ENCODE results near the gene CABLES2. TPM values are rescaled to one million over a fixed set of nuclear protein-coding genes. Genes with fewer than 3 reads are reported as not detected.

CABLES2 gene
- total and polyA plus RNA-seq, 2 donors (not counting 3 experiments of a cell fraction or from before 2014, with no cell fraction given), result 7.8 to 9.9 TPM

GRCh38 chr20:62393335-62393665 is 13.8 kb downstream of the CABLES2 start:
- no peaks in the 10 kb centered on the region for H3K27me3 ChIP-seq (ENCODE audit: control insufficient read depth in 2 of 2, insufficient read depth in 2 of 2, low read length in 2 of 2)
- intact Hi-C loops (cut with micrococcal nuclease), result no loop called here
- no TSS peak for BruUV-seq (replicated peaks)

More at GRCh38 chr20:62393335-62393665, 13.8 kb downstream of the CABLES2 start:
- ChIA-PET CTCF (interaction anchor here (0.6 to 1.5 kb wide), 2 partner anchors 11 to 469 kb away, joined by 3 to 5 read pairs; no protein-coding TSS in a partner anchor), POLR2A (no interaction called here)
- Histone ChIP-seq H3K4me2 (ENCODE audit: insufficient read depth, low read length) (no peak overlapping the region), H3K9ac (replicated peaks; ENCODE audit: extremely low read depth, insufficient read depth, low read length) (no peak overlapping the region), H3K4me1 (ENCODE audit: control insufficient read depth, extremely low read depth, insufficient read depth, low read length) (peaks cover 7% of the 10 kb centered on the region), H4K20me1 (replicated peaks; ENCODE audit: control insufficient read depth, extremely low read depth, insufficient read depth, low read length) (no peaks in the 10 kb centered on the region), H3K4me3 (replicated peaks in 1 of 3; ENCODE audit: insufficient read depth in 1 of 3, low read depth in 1 of 3, low read length in 3 of 3) (no peak overlapping the region), H3K79me2 (ENCODE audit: control insufficient read depth, insufficient read depth, low read length) (peaks cover 12% of the 10 kb centered on the region), H2AFZ (ENCODE audit: low read depth, low read length) (no peak overlapping the region), H3K27ac (ENCODE audit: insufficient read depth, low read depth, low read length) (no peak overlapping the region), H3K36me3 (ENCODE audit: control insufficient read depth in 2 of 2, extremely low read depth in 1 of 2, insufficient read depth in 2 of 2, low read length in 2 of 2) (peaks cover 12 to 21% of the 10 kb centered on the region in 2 experiments), H3K9me1 (replicated peaks; ENCODE audit: control insufficient read depth, extremely low read depth, insufficient read depth, low read length) (no peaks in the 10 kb centered on the region), H3K9me3 (replicated peaks; ENCODE audit: control insufficient read depth, insufficient read depth, low read length) (no peaks in the 10 kb centered on the region)
- DNase-seq (ENCODE audit: low read depth, low spot score) (no peak), FAIRE-seq (no peak)
- TF ChIP-seq, protein P1, sequence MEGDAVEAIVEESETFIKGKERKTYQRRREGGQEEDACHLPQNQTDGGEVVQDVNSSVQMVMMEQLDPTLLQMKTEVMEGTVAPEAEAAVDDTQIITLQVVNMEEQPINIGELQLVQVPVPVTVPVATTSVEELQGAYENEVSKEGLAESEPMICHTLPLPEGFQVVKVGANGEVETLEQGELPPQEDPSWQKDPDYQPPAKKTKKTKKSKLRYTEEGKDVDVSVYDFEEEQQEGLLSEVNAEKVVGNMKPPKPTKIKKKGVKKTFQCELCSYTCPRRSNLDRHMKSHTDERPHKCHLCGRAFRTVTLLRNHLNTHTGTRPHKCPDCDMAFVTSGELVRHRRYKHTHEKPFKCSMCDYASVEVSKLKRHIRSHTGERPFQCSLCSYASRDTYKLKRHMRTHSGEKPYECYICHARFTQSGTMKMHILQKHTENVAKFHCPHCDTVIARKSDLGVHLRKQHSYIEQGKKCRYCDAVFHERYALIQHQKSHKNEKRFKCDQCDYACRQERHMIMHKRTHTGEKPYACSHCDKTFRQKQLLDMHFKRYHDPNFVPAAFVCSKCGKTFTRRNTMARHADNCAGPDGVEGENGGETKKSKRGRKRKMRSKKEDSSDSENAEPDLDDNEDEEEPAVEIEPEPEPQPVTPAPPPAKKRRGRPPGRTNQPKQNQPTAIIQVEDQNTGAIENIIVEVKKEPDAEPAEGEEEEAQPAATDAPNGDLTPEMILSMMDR (IDR thresholded peaks at IDR 0.05; ENCODE audit: extremely low read depth in 1 of 2, insufficient read depth in 1 of 2, low read depth in 1 of 2, low read length in 2 of 2), result no peak
- no peak for TF ChIP-seq POLR2A (IDR thresholded peaks at IDR 0.05; ENCODE audit: low read depth, low read length)
- TF ChIP-seq EZH2 (IDR thresholded peaks at IDR 0.05; ENCODE audit: borderline replicate concordance, low read depth, low read length, severe bottlenecking), result no peak
- TF ChIP-seq FOS (IDR thresholded peaks at IDR 0.05; ENCODE audit: borderline replicate concordance, insufficient read depth, low read length), result no peak
- no peak for TF ChIP-seq GATA2 (IDR thresholded peaks at IDR 0.05; ENCODE audit: insufficient read depth, insufficient read length, low read depth, low read length)
- no peak for TF ChIP-seq POLR2AphosphoS5 (IDR thresholded peaks at IDR 0.05; ENCODE audit: insufficient read depth, low read depth, low read length)
- TF ChIP-seq MAX (IDR thresholded peaks at IDR 0.05; ENCODE audit: insufficient read depth, insufficient read length), result no peak
- no peak for TF ChIP-seq MYC (IDR thresholded peaks at IDR 0.05; ENCODE audit: low read depth, low read length)
- TF ChIP-seq JUN (IDR thresholded peaks at IDR 0.05; ENCODE audit: borderline replicate concordance, insufficient read depth, insufficient read length, low read depth), result no peak
- dilution Hi-C loops (cut with MboI; ENCODE audit: extremely low pct_ligation_motif_present, low sequenced_read_pairs), result no loop called here
